ENCODE results near the gene SYT11.
"Not testable (repeated sequence)": the region's sequence is repeated elsewhere in the genome, so short reads cannot be mapped to it uniquely, and the experiment has no call there.

DNA sequence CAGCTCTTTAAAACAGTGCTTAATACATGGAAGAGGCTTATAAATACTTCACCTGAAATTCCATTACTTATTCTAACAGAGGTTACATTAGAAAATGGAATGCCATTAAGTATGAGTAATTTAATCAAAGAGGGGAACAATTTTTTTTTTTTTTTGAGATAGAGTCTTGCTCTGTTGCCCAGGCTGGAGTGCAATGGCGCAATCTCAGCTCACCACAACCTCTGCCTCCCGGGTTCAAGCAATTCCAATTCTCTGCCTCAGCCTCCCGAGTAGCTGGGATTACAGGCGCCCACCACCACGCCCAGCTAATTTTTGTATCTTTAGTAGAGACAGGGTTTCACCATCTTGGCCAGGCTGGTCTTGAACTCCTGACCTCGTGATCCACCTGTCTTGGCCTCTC, 36.2 kb downstream of the SYT11 start:
- TF ChIP-seq, protein P1, sequence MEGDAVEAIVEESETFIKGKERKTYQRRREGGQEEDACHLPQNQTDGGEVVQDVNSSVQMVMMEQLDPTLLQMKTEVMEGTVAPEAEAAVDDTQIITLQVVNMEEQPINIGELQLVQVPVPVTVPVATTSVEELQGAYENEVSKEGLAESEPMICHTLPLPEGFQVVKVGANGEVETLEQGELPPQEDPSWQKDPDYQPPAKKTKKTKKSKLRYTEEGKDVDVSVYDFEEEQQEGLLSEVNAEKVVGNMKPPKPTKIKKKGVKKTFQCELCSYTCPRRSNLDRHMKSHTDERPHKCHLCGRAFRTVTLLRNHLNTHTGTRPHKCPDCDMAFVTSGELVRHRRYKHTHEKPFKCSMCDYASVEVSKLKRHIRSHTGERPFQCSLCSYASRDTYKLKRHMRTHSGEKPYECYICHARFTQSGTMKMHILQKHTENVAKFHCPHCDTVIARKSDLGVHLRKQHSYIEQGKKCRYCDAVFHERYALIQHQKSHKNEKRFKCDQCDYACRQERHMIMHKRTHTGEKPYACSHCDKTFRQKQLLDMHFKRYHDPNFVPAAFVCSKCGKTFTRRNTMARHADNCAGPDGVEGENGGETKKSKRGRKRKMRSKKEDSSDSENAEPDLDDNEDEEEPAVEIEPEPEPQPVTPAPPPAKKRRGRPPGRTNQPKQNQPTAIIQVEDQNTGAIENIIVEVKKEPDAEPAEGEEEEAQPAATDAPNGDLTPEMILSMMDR (IDR thresholded peaks at IDR 0.05), result not testable (repeated sequence)
- not testable (repeated sequence) for TF ChIP-seq EZH2phosphoT487, EZH2 (IDR thresholded peaks at IDR 0.05)

Data from neural progenitor cell (in vitro differentiated cells).